G401.6 (cell line): ENCODE measurements around the gene HELZ.
"Not testable (repeated sequence)": the region's sequence is repeated elsewhere in the genome, so short reads cannot be mapped to it uniquely, and the experiment has no call there.

ENCODE experiments used
- FAIRE-seq: peaks from 2 replicates; lab custom pipeline; 2012; peaks lifted over from hg19 to GRCh38; lab: Jason Lieb, UNC

Gene HELZ

DNA sequence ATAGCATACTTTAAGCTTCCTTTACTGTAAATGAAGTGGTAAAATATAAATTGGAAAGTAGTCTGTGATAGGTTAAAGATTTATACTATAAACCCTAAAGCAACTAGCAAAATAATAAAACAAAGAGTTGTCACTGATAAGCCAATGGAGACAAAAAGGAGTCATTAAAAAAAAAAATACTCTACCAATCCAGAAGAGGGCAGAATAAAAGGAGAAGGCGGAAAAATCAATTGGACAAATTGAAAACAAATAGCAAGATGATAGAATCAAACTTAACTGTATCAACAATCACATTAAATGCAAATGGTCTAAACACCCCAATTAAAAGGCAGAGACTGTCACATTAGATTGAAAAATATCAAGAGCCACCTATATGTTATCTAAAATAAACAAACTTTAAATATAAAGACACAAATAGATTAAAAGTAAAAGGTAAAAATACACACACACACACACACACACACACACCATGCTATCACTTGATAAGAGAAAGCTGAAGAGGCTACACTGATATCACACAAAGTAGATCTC, 128.9 kb downstream of the HELZ start:
- FAIRE-seq, result peak; percentile 15

GRCh38 chr17:67115401-67115800, 129.6 kb downstream of the HELZ start:
- no peak for FAIRE-seq

DNA sequence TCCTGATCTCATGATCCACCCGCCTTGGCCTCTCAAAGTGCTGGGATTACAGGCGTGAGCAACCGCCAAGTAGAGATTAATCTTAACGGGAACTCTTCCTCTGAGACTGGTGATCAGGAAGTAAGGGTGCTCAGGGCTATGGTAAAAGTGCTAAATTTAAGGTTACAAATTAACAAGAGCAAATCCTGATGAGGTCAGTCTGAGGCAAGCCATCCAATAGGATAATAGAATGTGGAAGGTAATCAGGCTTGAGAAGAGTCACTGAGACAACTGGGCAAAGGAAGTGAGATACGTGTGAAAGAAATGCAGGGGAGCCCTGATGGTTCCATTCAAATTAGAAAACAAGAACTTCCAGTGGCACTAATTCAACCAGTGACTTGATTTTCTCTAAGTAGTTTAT, 131.5 kb downstream of the HELZ start:
- FAIRE-seq, result no peak

- FAIRE-seq, result no peak
These were observed 133.2 kb downstream of the HELZ start for GRCh38 chr17:67111808-67112207.

- FAIRE-seq, result no peak
These were observed 133.7 kb downstream of the HELZ start for GRCh38 chr17:67111327-67111726.

DNA sequence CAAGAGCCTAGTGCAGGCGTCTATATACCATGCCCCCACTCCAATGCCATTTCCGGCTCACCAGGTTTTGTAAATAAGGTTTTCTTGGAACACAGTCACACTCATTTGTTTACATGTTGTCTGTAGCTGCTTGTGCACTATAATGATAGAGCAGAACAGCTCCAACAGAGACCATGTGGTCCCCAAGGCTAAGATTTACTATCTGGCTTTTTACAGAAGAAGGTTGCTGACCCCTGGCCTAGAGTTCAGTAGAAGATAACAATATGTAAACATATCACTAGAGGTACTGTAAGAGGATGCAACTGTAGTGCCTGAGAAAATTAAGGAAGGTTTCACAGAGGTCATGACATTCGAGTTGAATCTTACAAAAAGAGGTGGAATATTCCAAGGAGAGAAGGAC, 134.4 kb downstream of the HELZ start:
- no peak for FAIRE-seq

- FAIRE-seq, result no peak
These were observed 135.9 kb downstream of the HELZ start for GRCh38 chr17:67109111-67109510.

- no peak for FAIRE-seq
These were observed 136.9 kb downstream of the HELZ start for GRCh38 chr17:67107811-67108775.

- FAIRE-seq, result no peak
These were observed 137.8 kb downstream of the HELZ start for GRCh38 chr17:67107171-67107570.

DNA sequence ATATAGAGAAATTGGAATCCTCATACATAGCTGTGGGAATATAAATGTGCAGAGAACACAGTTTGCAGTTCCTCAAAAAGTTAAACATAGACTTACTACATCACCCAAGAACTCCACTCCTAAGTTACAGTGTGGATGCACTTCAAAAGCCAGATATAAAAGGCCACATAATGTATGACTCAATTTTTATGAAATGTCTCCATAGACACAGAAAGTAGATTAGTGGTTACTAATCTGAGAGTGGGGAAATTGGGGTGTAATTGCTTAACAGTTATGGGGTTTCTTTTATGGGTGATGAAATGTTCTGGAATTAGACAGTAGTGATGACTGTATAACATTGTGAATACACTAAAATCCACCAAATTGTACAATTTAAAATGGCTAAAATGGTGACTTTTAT, 139.8 kb downstream of the HELZ start:
- no peak for FAIRE-seq

GRCh38 chr17:67104641-67105040, 140.4 kb downstream of the HELZ start:
- not testable (repeated sequence) for FAIRE-seq

- no peak for FAIRE-seq
These were observed 147.0 kb downstream of the HELZ start for GRCh38 chr17:67098006-67098405.

DNA sequence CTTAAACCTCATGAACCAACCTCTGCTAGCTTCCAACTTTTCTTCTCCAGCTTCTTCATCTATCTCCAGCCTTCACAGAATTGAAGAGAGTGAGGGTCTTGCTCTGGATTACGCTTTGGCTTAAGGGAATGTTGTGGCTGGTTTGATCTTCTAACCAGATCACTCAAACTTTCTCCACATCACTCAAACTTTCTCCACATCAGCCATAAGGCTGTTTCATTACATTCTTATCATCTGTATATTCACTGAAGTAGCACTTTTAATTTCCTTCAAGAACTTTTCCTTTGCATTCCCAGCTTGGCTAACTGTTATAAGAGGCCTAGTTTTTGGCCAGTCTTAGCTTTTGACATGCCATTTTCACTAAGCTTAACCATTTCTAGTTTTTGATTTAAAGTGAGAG, 148.4 kb downstream of the HELZ start:
- no peak for FAIRE-seq

DNA sequence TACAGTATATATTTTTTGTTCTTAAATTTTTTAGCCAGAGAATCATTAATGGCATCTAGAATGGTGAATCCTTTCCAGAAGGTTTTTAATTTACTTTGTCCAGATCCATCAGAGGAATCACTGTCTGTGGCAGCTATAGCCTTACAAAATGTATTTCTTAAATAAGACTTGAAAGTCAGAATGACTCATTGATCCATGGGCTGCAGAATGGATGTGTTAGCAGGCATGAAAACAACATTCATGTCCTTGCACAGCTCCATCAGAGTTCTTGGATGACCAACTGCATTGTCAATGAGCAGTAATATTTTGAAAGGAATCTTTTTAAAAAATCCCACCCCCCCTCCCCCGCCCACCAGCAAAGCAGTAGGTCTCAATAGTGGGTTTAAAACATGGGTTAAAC, 149.2 kb downstream of the HELZ start:
- no peak for FAIRE-seq

- not testable (repeated sequence) for FAIRE-seq
These were observed 149.7 kb downstream of the HELZ start for GRCh38 chr17:67095291-67095690.

GRCh38 chr17:67093348-67093747, 151.6 kb downstream of the HELZ start:
- FAIRE-seq, result no peak

DNA sequence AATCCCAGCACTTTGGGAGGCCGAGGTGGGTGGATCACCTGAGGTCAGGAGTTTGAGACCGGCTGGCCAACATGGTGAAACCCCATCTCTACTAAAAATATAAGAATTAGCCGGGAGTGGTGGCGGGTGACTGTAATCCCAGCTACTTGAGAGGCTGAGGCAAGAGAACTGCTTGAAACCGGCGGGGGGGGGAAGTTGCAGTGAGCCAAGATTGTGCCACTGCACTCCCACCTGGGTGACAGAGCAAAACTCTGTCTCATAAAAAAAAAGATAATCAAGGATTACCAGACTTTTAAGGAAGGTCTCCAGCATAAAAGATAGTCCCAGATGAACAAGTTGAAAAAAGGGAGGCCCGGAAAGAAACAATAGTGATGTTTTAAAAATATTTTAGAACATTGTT, 152.3 kb downstream of the HELZ start:
- not testable (repeated sequence) for FAIRE-seq

DNA sequence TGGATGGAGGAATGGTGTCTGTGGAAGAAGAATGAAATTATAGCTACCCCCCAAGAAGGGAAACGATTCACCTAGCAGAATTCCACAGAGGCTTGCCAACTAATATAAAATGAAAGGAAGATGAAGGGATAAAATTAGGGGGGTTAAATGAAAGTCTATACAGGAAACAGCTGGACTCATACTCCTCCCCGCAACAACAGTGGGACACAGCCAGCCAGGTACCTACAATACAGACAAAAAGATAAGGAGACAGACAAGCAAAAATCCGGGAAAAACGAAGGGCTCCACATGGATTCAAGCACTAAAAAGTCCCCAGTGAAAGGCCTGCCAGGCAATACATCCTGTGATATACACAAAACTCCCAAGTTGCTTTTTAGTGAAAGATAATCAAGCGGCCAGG, 152.7 kb downstream of the HELZ start:
- no peak for FAIRE-seq

GRCh38 chr17:67090341-67090740, 154.7 kb downstream of the HELZ start:
- FAIRE-seq, result no peak

DNA sequence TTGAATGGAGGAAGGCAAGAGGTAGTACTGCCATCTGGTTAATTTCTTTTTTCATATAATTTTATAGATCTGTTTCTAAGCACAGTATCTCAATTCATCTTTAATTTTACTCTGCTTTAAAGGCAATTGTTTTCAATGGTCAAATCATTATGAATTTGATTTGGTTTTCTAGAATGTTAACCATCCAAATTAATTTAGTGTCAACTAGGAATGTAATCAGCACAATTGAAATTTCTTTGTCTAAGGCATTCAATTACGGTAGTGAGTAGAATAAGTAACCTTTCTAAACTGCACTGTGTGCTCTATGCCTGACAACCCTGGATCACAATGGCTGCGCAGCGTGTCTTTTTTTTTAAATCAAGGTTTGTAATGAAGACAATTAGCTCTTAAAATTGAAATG, 156.4 kb downstream of the HELZ start:
- FAIRE-seq, result no peak

- FAIRE-seq, result no peak
These were observed 159.6 kb downstream of the HELZ start for GRCh38 chr17:67085406-67085805.

GRCh38 chr17:67082107-67082506, 162.9 kb downstream of the HELZ start:
- no peak for FAIRE-seq

DNA sequence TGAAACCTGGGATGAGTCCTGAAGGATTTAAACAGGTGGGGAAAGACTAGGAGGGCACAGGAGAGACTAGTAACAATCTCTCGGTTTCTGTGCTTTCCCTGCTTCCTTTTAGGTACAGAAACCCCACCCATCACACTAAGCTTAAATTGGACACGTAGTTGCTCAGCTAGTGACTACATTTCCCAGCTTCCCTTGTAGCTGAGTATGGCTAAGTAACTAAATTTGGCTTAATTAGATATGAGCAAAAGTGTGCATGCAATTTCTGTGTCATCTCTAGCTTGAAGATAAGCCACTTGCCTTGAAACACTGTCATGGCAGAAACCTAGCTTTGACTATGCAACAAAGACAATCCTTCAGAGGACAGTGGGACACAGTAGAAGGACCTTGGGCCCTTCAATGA, 164.2 kb downstream of the HELZ start:
- no peak for FAIRE-seq

- no peak for FAIRE-seq
These were observed 165.5 kb downstream of the HELZ start for GRCh38 chr17:67079491-67079890.
